ENCODE results near the gene SEZ6L.

GRCh38 chr22:26236991-26237390, 67.7 kb downstream of the SEZ6L start:
- TF ChIP-seq POLR2A (IDR thresholded peaks at IDR 0.05; ENCODE audit: low read depth, low read length) = no peak
- no peak for TF ChIP-seq SPI1 (IDR thresholded peaks at IDR 0.05; ENCODE audit: low read depth, low read length)
- no peak for TF ChIP-seq POLR2AphosphoS5 (IDR thresholded peaks at IDR 0.05; ENCODE audit: low read depth, low read length)
